H1 (cell line): Measurements from ENCODE around the gene SLC39A7.
A peak's percentile ranks its signal among the peaks of the same experiment; 100 is the strongest.

Experiments
- EZH2 ChIP-seq: fragments of 200-600 bp; sonication (generic); IDR thresholded peaks from 2 replicates; pipeline ENCODE4 v1.7.1; 2012; ENCODE audit warnings: low read depth, mild to moderate bottlenecking, moderate library complexity, low read length, inconsistent platforms; ENCODE audit not compliant: severe bottlenecking
- JUND ChIP-seq: IDR thresholded peaks from 2 replicates; pipeline ENCODE4 v1.6.1; 2011; ENCODE audit warnings: mild to moderate bottlenecking, improper control_type of control experiment, low read length
- POLR2A ChIP-seq, 2 experiments: IDR thresholded peaks; 1 replicate in 1 of 2; 2 replicates in 1 of 2; pipeline ENCODE4 v1.6.1; 2011; ENCODE audit warnings: low read depth in 2 of 2, low read length in 2 of 2, mild to moderate bottlenecking in 2 of 2; ENCODE audit errors: control extremely low read depth in 1 of 2
- YY1 ChIP-seq: IDR thresholded peaks from 2 replicates; pipeline ENCODE4 v1.6.1; 2011; ENCODE audit warnings: low read depth, mild to moderate bottlenecking, low read length
- TF ChIP-seq, protein P1 (sequence below), 3 experiments: IDR thresholded peaks; 1 replicate in 2 of 3; 2 replicates in 1 of 3; pipeline versions ENCODE4 v1.5.1 to v1.6.1; 2011; ENCODE audit warnings: low read length in 3 of 3, mild to moderate bottlenecking in 3 of 3, inconsistent platforms in 2 of 3, low read depth in 1 of 3, moderate library complexity in 1 of 3; ENCODE audit not compliant: insufficient read depth in 1 of 3; ENCODE audit errors: control extremely low read depth in 1 of 3
- TF ChIP-seq, protein P2 (sequence below): IDR thresholded peaks from 2 replicates; pipeline ENCODE4 v1.6.1; 2011; ENCODE audit warnings: low read length, improper control_type of control experiment

DNA sequence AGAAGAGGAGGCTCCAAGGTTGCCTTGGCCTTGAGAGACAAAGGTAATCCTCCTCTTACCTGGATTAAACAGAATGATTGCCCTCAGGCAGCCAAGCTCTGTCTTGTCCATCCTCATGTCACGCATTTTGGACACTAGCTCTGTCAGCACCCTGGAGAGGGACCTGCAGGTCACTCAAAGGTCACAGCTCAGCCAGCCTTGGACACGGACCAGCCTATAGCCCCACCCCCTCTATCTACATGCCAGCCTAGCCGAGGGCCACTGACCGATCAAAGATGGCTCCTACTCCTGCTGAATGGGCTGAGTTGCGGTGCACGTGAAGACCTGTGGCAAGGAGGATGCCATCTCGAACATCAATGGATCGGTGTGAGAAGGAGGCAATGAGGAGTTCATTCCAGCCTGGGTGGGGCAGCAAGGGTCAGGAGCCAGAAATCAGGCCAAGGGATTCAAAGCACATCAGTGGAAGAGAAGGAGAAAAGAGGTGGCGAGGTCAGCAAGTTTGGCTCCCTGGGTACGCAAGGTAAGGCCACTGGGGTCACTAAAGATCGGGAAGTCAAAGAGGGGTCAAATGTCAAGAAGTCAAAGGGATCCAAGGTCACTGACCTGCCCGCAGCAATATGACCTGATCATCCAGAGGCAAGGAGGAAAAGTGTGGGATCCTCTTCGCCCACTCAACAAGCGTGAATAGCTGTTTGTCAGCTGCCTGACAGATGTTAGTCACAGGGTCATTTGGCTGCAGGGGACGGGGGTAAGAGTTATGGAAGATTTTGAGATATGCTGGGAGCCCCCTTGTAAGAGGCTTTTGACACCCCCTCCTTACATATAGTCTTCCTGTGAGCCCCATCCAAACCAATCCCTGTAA lies 5.1 kb upstream of the SLC39A7 start:
- 0 out of 2 replicates have a peak, but pooled peaks have one; percentile 14 for TF ChIP-seq YY1
- TF ChIP-seq JUND = no peak
- no peak for TF ChIP-seq EZH2
- no peak for TF ChIP-seq POLR2A (IDR thresholded peaks at IDR 0.05; ENCODE audit: control extremely low read depth in 1 of 2, low read depth in 2 of 2, low read length in 2 of 2)
- TF ChIP-seq, protein P1, sequence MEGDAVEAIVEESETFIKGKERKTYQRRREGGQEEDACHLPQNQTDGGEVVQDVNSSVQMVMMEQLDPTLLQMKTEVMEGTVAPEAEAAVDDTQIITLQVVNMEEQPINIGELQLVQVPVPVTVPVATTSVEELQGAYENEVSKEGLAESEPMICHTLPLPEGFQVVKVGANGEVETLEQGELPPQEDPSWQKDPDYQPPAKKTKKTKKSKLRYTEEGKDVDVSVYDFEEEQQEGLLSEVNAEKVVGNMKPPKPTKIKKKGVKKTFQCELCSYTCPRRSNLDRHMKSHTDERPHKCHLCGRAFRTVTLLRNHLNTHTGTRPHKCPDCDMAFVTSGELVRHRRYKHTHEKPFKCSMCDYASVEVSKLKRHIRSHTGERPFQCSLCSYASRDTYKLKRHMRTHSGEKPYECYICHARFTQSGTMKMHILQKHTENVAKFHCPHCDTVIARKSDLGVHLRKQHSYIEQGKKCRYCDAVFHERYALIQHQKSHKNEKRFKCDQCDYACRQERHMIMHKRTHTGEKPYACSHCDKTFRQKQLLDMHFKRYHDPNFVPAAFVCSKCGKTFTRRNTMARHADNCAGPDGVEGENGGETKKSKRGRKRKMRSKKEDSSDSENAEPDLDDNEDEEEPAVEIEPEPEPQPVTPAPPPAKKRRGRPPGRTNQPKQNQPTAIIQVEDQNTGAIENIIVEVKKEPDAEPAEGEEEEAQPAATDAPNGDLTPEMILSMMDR (IDR thresholded peaks at IDR 0.05; ENCODE audit: control extremely low read depth in 1 of 3, insufficient read depth in 1 of 3, low read depth in 1 of 3, low read length in 3 of 3) = no peak
- TF ChIP-seq, protein P2, sequence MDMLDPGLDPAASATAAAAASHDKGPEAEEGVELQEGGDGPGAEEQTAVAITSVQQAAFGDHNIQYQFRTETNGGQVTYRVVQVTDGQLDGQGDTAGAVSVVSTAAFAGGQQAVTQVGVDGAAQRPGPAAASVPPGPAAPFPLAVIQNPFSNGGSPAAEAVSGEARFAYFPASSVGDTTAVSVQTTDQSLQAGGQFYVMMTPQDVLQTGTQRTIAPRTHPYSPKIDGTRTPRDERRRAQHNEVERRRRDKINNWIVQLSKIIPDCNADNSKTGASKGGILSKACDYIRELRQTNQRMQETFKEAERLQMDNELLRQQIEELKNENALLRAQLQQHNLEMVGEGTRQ = no peak
